Fibroblast of lung (primary cell): ENCODE data around the gene LHFPL2. TPM values are rescaled to one million over a fixed set of nuclear protein-coding genes. Genes with fewer than 3 reads are reported as not detected.

Experiments used
- DNase-seq, 2 donors: peaks; one replicate each; pipeline versions ENCODE4 v3.0.0 to v3.0.0-alpha.2; 2010; ENCODE audit warnings: low read depth in 2 of 2
- H2AFZ ChIP-seq: 2 replicates; pipeline ENCODE4 v1.5.1; 2012; ENCODE audit warnings: low read length, control low read depth, inconsistent platforms
- H3K27ac ChIP-seq: 2 replicates; pipeline ENCODE4 v1.5.1; 2011; ENCODE audit warnings: low read length, control low read depth; ENCODE audit not compliant: insufficient read depth
- H3K27me3 ChIP-seq: 2 replicates; pipeline ENCODE4 v1.5.1; 2011; ENCODE audit warnings: mild to moderate bottlenecking, low read length; ENCODE audit not compliant: control insufficient read depth, insufficient read depth
- H3K36me3 ChIP-seq: 2 replicates; pipeline ENCODE4 v1.5.1; 2011; ENCODE audit warnings: low read length; ENCODE audit not compliant: control insufficient read depth, insufficient read depth
- H3K4me1 ChIP-seq: 2 replicates; pipeline ENCODE4 v1.5.1; 2011; ENCODE audit warnings: low read length; ENCODE audit not compliant: control insufficient read depth, insufficient read depth; ENCODE audit errors: extremely low read depth
- H3K4me2 ChIP-seq: 2 replicates; pipeline ENCODE4 v1.5.1; 2011; ENCODE audit warnings: low read length, control low read depth; ENCODE audit not compliant: insufficient read depth; ENCODE audit errors: extremely low read depth
- H3K4me3 ChIP-seq, 4 experiments: fragments of 200-600 bp in 1 of 4; sonication (generic) in 1 of 4; replicated peaks in 1 of 4; 2 replicates each; pipeline ENCODE4 v1.5.1; 2011 to 2016; ENCODE audit warnings: low read length in 4 of 4, low read depth in 3 of 4, mild to moderate bottlenecking in 3 of 4, control low read depth in 2 of 4, inconsistent platforms in 1 of 4, mixed read lengths in 1 of 4; ENCODE audit not compliant: insufficient read depth in 1 of 4; ENCODE audit errors: control extremely low read depth in 1 of 4
- H3K79me2 ChIP-seq: 2 replicates; pipeline ENCODE4 v1.5.1; 2012; ENCODE audit warnings: mild to moderate bottlenecking, low read length, inconsistent platforms; ENCODE audit not compliant: control insufficient read depth, insufficient read depth
- H3K9ac ChIP-seq: 2 replicates; pipeline ENCODE4 v1.5.1; 2011; ENCODE audit warnings: mild to moderate bottlenecking, low read length, control low read depth; ENCODE audit not compliant: insufficient read depth
- H3K9me3 ChIP-seq: 2 replicates; pipeline ENCODE4 v1.5.1; 2012; ENCODE audit warnings: low read depth, low read length; ENCODE audit not compliant: control insufficient read depth, insufficient read depth
- H4K20me1 ChIP-seq: 2 replicates; pipeline ENCODE4 v1.5.1; 2011; ENCODE audit warnings: low read length; ENCODE audit not compliant: control insufficient read depth, insufficient read depth; ENCODE audit errors: extremely low read depth
- EZH2 ChIP-seq: IDR thresholded peaks from 2 replicates; pipeline ENCODE4 v1.5.1; 2012; ENCODE audit warnings: low read length, control low read depth, mild to moderate bottlenecking; ENCODE audit errors: missing control alignments
- polyA plus RNA-seq, 2 donors: library from polyadenylated mRNA; depleted of rRNA in 1 of 2; stranded (reverse) in 1 of 2; unstranded in 1 of 2; fragments of >200 nt; gene quantifications; 2 replicates each; pipeline ENCODE4 v1.2.1, GENCODE V29; 2011 to 2012; ENCODE audit warnings: missing spikeins in 1 of 2
- total RNA-seq: library from RNA; depleted of rRNA; stranded (reverse); fragments of >200 nt; gene quantifications from 2 replicates; pipeline ENCODE4 v1.2.1, GENCODE V29; 2014
- TF ChIP-seq, protein P1 (sequence below), 2 donors: IDR thresholded peaks in 1 of 2; conservative IDR thresholded peaks in 1 of 2; 1 replicate in 1 of 2; 2 replicates in 1 of 2; pipeline ENCODE4 v1.5.1; 2011 to 2012; ENCODE audit warnings: low read length in 2 of 2, control low read depth in 1 of 2, inconsistent platforms in 1 of 2, low read depth in 1 of 2, mild to moderate bottlenecking in 1 of 2

Gene LHFPL2
- total and polyA plus RNA-seq, 2 donors (not counting 1 experiment from before 2014, with no cell fraction given) = 13.7 to 51.4 TPM

DNA sequence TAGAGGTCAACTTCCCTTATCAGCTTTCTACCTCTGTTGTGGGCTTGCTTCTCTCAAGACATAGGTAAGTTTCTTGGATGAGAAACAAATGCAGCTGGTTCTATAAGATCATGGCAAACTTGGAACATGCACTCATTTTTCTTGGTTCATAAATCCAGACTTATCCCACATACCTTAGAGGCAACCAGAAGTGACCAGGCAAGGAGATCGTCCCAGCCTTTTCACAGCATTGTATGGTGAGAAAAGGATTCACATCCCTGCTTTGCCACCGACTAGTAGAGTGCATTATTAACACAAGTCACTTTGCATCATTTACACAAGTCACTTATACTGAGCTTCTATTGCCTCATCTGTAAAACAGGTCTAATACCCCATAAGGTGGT lies 35.4 kb downstream of the LHFPL2 start:
- no peaks in the 10 kb centered on the region for H3K36me3 ChIP-seq
- TF ChIP-seq, protein P1, sequence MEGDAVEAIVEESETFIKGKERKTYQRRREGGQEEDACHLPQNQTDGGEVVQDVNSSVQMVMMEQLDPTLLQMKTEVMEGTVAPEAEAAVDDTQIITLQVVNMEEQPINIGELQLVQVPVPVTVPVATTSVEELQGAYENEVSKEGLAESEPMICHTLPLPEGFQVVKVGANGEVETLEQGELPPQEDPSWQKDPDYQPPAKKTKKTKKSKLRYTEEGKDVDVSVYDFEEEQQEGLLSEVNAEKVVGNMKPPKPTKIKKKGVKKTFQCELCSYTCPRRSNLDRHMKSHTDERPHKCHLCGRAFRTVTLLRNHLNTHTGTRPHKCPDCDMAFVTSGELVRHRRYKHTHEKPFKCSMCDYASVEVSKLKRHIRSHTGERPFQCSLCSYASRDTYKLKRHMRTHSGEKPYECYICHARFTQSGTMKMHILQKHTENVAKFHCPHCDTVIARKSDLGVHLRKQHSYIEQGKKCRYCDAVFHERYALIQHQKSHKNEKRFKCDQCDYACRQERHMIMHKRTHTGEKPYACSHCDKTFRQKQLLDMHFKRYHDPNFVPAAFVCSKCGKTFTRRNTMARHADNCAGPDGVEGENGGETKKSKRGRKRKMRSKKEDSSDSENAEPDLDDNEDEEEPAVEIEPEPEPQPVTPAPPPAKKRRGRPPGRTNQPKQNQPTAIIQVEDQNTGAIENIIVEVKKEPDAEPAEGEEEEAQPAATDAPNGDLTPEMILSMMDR (conservative IDR thresholded peaks at IDR 0.05 in 1 of 2, IDR thresholded peaks at IDR 0.05 in 1 of 2; ENCODE audit: low read depth in 1 of 2, low read length in 2 of 2) = no peak
- TF ChIP-seq EZH2 = no peak
- H3K27ac ChIP-seq = no peak overlapping the region
- no peaks in the 10 kb centered on the region for H3K79me2 ChIP-seq
- H3K4me2 ChIP-seq = no peak overlapping the region
- no peaks in the 10 kb centered on the region for H3K9me3 ChIP-seq
- no peak overlapping the region for H2AFZ ChIP-seq
- no peak for DNase-seq
- no peaks in the 10 kb centered on the region for H3K27me3 ChIP-seq
- no peak overlapping the region for H3K9ac ChIP-seq
- H4K20me1 ChIP-seq = no peaks in the 10 kb centered on the region
- H3K4me1 ChIP-seq = peaks cover 9% of the 10 kb centered on the region
- H3K4me3 ChIP-seq = no peak overlapping the region

DNA sequence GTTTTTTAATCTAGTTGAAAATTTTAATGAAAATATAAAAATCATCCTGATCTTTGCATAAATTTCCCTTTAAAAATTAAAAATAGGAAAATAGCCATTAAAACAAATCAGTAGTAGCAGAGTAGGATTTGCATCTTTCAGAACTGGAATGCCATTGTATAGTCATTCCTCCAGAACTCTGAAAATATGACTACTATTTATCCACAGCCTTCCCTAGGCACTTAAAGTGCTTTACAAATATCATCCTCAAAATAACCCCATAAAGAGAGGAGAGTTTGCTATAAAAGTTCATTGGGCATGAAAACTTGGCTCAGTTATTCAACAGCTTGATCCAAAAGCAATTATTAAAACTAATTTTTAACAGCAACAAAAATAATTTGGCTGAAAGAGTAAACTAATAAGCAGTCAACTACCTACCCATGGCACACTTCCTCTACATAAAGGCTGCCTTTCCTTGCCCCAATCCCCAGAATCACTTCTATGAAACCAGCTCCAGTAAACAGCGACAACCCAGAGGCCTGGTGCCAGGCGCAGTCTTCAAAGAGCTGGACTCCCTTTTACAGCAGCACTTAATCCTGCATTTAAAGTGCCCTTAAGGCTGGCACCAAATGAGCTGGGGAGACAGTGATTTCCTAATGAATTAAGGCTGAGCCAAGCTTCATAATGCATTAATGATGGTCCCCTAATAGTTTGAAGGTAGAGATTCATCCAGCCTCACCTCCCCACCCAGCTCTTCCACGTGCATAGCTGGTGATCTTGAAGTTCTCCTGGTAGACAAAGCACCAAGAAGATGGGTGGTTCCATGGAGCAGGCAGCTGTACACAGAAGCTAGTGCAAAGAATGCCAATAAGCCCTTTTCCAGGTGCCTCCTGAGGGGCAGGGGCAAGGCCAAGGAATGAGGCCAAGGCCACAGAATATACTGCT lies 36.1 kb downstream of the LHFPL2 start:
- H3K36me3 ChIP-seq = no peaks in the 10 kb centered on the region
- no peak overlapping the region for H3K4me3 ChIP-seq
- H3K9me3 ChIP-seq = no peaks in the 10 kb centered on the region
- no peak overlapping the region for H2AFZ ChIP-seq
- no peak overlapping the region for H3K27ac ChIP-seq
- peaks cover 9% of the 10 kb centered on the region for H3K4me1 ChIP-seq
- no peak overlapping the region for H3K4me2 ChIP-seq
- H4K20me1 ChIP-seq = no peaks in the 10 kb centered on the region
- H3K79me2 ChIP-seq = no peaks in the 10 kb centered on the region
- TF ChIP-seq, protein P1 (conservative IDR thresholded peaks at IDR 0.05 in 1 of 2, IDR thresholded peaks at IDR 0.05 in 1 of 2; ENCODE audit: low read depth in 1 of 2, low read length in 2 of 2) = no peak
- TF ChIP-seq EZH2 = no peak
- no peaks in the 10 kb centered on the region for H3K27me3 ChIP-seq
- H3K9ac ChIP-seq = no peak overlapping the region
- no peak for DNase-seq

DNA sequence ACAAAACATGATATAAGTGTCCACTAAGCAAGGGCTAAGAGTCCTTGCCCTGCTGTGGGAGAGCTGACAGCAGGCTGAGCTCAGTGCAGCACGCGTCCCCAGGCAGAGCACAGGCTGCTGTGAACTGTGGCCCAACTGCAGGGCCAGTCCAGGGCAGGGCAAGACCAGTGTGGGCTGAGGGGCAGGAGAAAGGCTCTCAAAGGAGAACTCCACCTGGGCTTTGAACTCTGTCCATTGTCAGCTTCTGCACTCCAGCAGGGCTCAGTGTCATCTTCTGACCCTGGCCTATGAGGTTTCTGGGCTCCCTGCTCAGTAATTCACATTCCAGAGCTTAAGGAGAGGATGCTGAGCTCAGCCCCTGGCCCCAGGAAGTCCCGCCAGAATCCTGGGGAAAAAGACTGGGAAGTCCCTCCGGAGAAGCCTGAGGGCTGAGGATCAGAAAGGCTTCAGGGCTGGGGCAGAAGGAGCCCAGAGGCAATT lies 37.4 kb downstream of the LHFPL2 start:
- Histone ChIP-seq H3K4me1 (peaks cover 13% of the 10 kb centered on the region), H2AFZ (no peak overlapping the region), H3K9ac (no peak overlapping the region), H3K9me3 (no peaks in the 10 kb centered on the region), H3K4me3 (no peak overlapping the region), H3K27me3 (no peaks in the 10 kb centered on the region), H4K20me1 (no peaks in the 10 kb centered on the region), H3K27ac (no peak overlapping the region), H3K4me2 (peak overlapping the region; percentile 23), H3K79me2 (no peaks in the 10 kb centered on the region), H3K36me3 (no peaks in the 10 kb centered on the region)
- TF ChIP-seq, protein P1 (conservative IDR thresholded peaks at IDR 0.05 in 1 of 2, IDR thresholded peaks at IDR 0.05 in 1 of 2; ENCODE audit: low read depth in 1 of 2, low read length in 2 of 2) = no peak
- no peak for TF ChIP-seq EZH2
- peak in 1 of 2 donors; percentile 47 for DNase-seq
